Fibroblast of pulmonary artery (primary cell): ENCODE results near the gene ARHGDIA.
"Not testable (repeated sequence)": the region's sequence is repeated elsewhere in the genome, so short reads cannot be mapped to it uniquely, and the experiment has no call there.

Experiments used
- DNase-seq: peaks from one replicate; pipeline ENCODE4 v3.0.0-alpha.2; 2010; ENCODE audit warnings: low read depth
- H3K4me3 ChIP-seq: replicated peaks from 2 replicates; pipeline ENCODE4 v1.5.1; 2011; ENCODE audit warnings: low read depth, mild to moderate bottlenecking, control low read depth, low read length, moderate library complexity
- CTCF ChIP-seq: IDR thresholded peaks from 2 replicates; pipeline ENCODE4 v1.5.1; 2011; ENCODE audit warnings: mild to moderate bottlenecking, control low read depth, low read length, inconsistent platforms; ENCODE audit errors: missing control alignments

Gene ARHGDIA

GRCh38 chr17:81843713-81844326 is 27.3 kb downstream of the ARHGDIA start:
- no peak for TF ChIP-seq CTCF
- H3K4me3 ChIP-seq, result no peak overlapping the region
- no peak for DNase-seq

- DNase-seq, result no peak
- no peak for TF ChIP-seq CTCF
- H3K4me3 ChIP-seq, result no peak overlapping the region
Measured at GRCh38 chr17:81842725-81843504, 28.2 kb downstream of the ARHGDIA start.

GRCh38 chr17:81842378-81842724 is 28.8 kb downstream of the ARHGDIA start:
- no peak overlapping the region for H3K4me3 ChIP-seq
- no peak for DNase-seq
- no peak for TF ChIP-seq CTCF

GRCh38 chr17:81841866-81842265 is 29.3 kb downstream of the ARHGDIA start:
- TF ChIP-seq CTCF, result no peak
- DNase-seq, result no peak
- no peak overlapping the region for H3K4me3 ChIP-seq

GRCh38 chr17:81840826-81841778 is 30.0 kb downstream of the ARHGDIA start:
- TF ChIP-seq CTCF, result no peak
- H3K4me3 ChIP-seq, result no peak overlapping the region
- no peak for DNase-seq

GRCh38 chr17:81840059-81840458 is 31.1 kb downstream of the ARHGDIA start:
- H3K4me3 ChIP-seq, DNase-seq: not testable (repeated sequence)

- DNase-seq, result no peak
- H3K4me3 ChIP-seq, result no peak overlapping the region
- TF ChIP-seq CTCF, result no peak
Measured at GRCh38 chr17:81839301-81839700, 31.8 kb downstream of the ARHGDIA start.
